ENCODE results near the gene UXT.

GRCh38 chrX:47610511-47610910 is 48.5 kb downstream of the UXT start:
- TF ChIP-seq EZH2 (IDR thresholded peaks at IDR 0.05) (no peak), POLR2AphosphoS5 (IDR thresholded peaks at IDR 0.05; ENCODE audit: borderline replicate concordance, low read depth, low read length) (no peak), FOXP2 (optimal IDR thresholded peaks at IDR 0.05; ENCODE audit: control extremely low read depth, extremely low read length, insufficient read depth) (no peak)
